ENCODE results near the gene IMPDH2. TPM values are rescaled to one million over a fixed set of nuclear protein-coding genes. Genes with fewer than 3 reads are reported as not detected.

The IMPDH2 gene
- total RNA-seq, 4 donors from 2014 or later = 178 to 229 (median 205) TPM

GRCh38 chr3:48983096-48983495, 46.1 kb downstream of the IMPDH2 start:
- no peaks in the 10 kb centered on the region for H3K27me3 ChIP-seq
- no peaks in the 10 kb centered on the region for H3K9me3 ChIP-seq
- no peak overlapping the region for H3K27ac ChIP-seq
- DNase-seq (no peak), ATAC-seq (no peak)
- TF ChIP-seq, protein P1, sequence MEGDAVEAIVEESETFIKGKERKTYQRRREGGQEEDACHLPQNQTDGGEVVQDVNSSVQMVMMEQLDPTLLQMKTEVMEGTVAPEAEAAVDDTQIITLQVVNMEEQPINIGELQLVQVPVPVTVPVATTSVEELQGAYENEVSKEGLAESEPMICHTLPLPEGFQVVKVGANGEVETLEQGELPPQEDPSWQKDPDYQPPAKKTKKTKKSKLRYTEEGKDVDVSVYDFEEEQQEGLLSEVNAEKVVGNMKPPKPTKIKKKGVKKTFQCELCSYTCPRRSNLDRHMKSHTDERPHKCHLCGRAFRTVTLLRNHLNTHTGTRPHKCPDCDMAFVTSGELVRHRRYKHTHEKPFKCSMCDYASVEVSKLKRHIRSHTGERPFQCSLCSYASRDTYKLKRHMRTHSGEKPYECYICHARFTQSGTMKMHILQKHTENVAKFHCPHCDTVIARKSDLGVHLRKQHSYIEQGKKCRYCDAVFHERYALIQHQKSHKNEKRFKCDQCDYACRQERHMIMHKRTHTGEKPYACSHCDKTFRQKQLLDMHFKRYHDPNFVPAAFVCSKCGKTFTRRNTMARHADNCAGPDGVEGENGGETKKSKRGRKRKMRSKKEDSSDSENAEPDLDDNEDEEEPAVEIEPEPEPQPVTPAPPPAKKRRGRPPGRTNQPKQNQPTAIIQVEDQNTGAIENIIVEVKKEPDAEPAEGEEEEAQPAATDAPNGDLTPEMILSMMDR (IDR thresholded peaks at IDR 0.05 in 4 of 5, conservative IDR thresholded peaks at IDR 0.05 in 1 of 5) = no peak
- TF ChIP-seq POLR2A (IDR thresholded peaks at IDR 0.05) = no peak
- peaks cover 8 to 73% of the 10 kb centered on the region in 2 donors for H3K36me3 ChIP-seq
- intact Hi-C loops (cut with DNase I; ENCODE audit: low total_unique reads) (no loop called here), in situ Hi-C loops (cut with MboI; ENCODE audit: low sequenced_read_pairs in 4 of 4) (no loop called here)
- no peak overlapping the region for H3K4me3 ChIP-seq
- H3K4me1 ChIP-seq = no peaks in the 10 kb centered on the region

DNA sequence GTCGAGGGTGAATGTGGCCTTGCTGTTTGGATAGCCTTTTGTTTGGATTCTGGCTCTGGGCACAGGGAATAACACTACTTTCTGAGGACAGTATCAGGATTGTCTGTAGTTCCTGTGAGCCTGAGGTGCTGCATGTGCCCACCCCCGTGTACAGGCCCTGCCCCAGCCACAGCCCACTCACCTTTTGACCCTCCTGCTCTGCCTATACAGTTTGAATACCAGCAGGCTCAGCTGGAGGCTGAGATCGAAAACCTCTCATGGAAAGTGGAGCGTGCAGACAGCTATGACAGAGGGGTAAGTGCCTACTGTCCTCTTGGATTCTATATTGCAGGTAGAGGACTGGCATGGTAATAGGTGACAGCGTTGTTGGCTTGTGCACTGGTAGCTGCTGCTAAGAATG, 46.5 kb downstream of the IMPDH2 start:
- intact Hi-C loops (cut with DNase I; ENCODE audit: low total_unique reads) (no loop called here), in situ Hi-C loops (cut with MboI; ENCODE audit: low sequenced_read_pairs in 4 of 4) (no loop called here)
- Histone ChIP-seq H3K4me1 (no peaks in the 10 kb centered on the region), H3K9me3 (no peaks in the 10 kb centered on the region), H3K36me3 (peaks cover 9 to 77% of the 10 kb centered on the region in 2 donors), H3K27ac (no peak overlapping the region), H3K4me3 (no peak overlapping the region), H3K27me3 (no peaks in the 10 kb centered on the region)
- no peak for ATAC-seq
- DNase-seq = no peak
- no peak for TF ChIP-seq POLR2A (IDR thresholded peaks at IDR 0.05)
- TF ChIP-seq, protein P1 (IDR thresholded peaks at IDR 0.05 in 4 of 5, conservative IDR thresholded peaks at IDR 0.05 in 1 of 5) = no peak

- no peak for ATAC-seq
- no peaks in the 10 kb centered on the region for H3K4me1 ChIP-seq
- H3K27me3 ChIP-seq = no peaks in the 10 kb centered on the region
- no peak for TF ChIP-seq POLR2A (IDR thresholded peaks at IDR 0.05)
- TF ChIP-seq, protein P1 (IDR thresholded peaks at IDR 0.05 in 4 of 5, conservative IDR thresholded peaks at IDR 0.05 in 1 of 5) = no peak
- intact Hi-C loops (cut with DNase I; ENCODE audit: low total_unique reads) (no loop called here), in situ Hi-C loops (cut with MboI; ENCODE audit: low sequenced_read_pairs in 4 of 4) (no loop called here)
- no peak overlapping the region for H3K4me3 ChIP-seq
- no peak for DNase-seq
- H3K9me3 ChIP-seq = no peaks in the 10 kb centered on the region
- no peak overlapping the region for H3K27ac ChIP-seq
- peaks cover 11 to 84% of the 10 kb centered on the region in 2 donors for H3K36me3 ChIP-seq
Measured at GRCh38 chr3:48982016-48982415, 47.2 kb downstream of the IMPDH2 start.

- Histone ChIP-seq H3K9me3 (no peaks in the 10 kb centered on the region), H3K27ac (no peak overlapping the region), H3K4me3 (no peak overlapping the region), H3K4me1 (no peaks in the 10 kb centered on the region), H3K27me3 (no peaks in the 10 kb centered on the region), H3K36me3 (peaks cover 11 to 98% of the 10 kb centered on the region in 2 donors)
- in situ Hi-C loops (cut with MboI; ENCODE audit: low sequenced_read_pairs in 4 of 4) = no loop called here
- intact Hi-C loops (cut with DNase I; ENCODE audit: low total_unique reads) = no loop called here
- no peak for DNase-seq
- TF ChIP-seq, protein P1 (IDR thresholded peaks at IDR 0.05 in 4 of 5, conservative IDR thresholded peaks at IDR 0.05 in 1 of 5) = no peak
- TF ChIP-seq POLR2A (IDR thresholded peaks at IDR 0.05) = no peak
- no peak for ATAC-seq
Measured at GRCh38 chr3:48980295-48980694, 48.9 kb downstream of the IMPDH2 start.

- intact Hi-C loops (cut with DNase I; ENCODE audit: low total_unique reads) = no loop called here
- in situ Hi-C loops (cut with MboI; ENCODE audit: low sequenced_read_pairs in 4 of 4) = no loop called here
- Histone ChIP-seq H3K36me3 (peaks cover 11 to 98% of the 10 kb centered on the region in 2 donors), H3K27me3 (no peaks in the 10 kb centered on the region), H3K27ac (no peak overlapping the region), H3K4me1 (no peaks in the 10 kb centered on the region), H3K4me3 (no peak overlapping the region), H3K9me3 (no peaks in the 10 kb centered on the region)
- DNase-seq (no peak), ATAC-seq (no peak)
- no peak for TF ChIP-seq POLR2A (IDR thresholded peaks at IDR 0.05)
- TF ChIP-seq, protein P1 (IDR thresholded peaks at IDR 0.05 in 4 of 5, conservative IDR thresholded peaks at IDR 0.05 in 1 of 5) = no peak
Measured at GRCh38 chr3:48979451-48979850, 49.7 kb downstream of the IMPDH2 start.

All from gastrocnemius medialis (tissue), 4 donors.